Activated CD8-positive, alpha-beta memory T cell treated with anti-CD3 and anti-CD28 coated beads, Interleukin-2, amount 10 ng/mL, durations not matched to agents 7 days and 5 days (primary cell): ENCODE results near the gene GMPS. TPM values are rescaled to one million over a fixed set of nuclear protein-coding genes. Genes with fewer than 3 reads are reported as not detected.
"Not testable (repeated sequence)": the region's sequence is repeated elsewhere in the genome, so short reads cannot be mapped to it uniquely, and the experiment has no call there.

Experiments used
- ATAC-seq: fragments of 150-1000 bp; cut with Tn5 transposase; one replicate; pipeline ENCODE4 v1.10.0; 2021; ENCODE audit warnings: moderate library complexity
- CTCF ChIA-PET: fragments of 350-600 bp; sonication (Branson Sonifier 250); formaldehyde crosslinking; loops from one replicate; lab custom pipeline; 2021; ENCODE audit warnings: antibody characterized with exemption; lab: Charles Lee
- DNase-seq: peaks from one replicate; pipeline ENCODE4 v3.0.0-alpha.2; 2020
- H3K27ac Mint-ChIP-seq: one replicate; pipeline ENCODE4 v1.8.0; 2021; ENCODE audit warnings: mild to moderate bottlenecking, mixed read lengths
- H3K27me3 Mint-ChIP-seq: one replicate; pipeline ENCODE4 v1.8.0; 2021; ENCODE audit warnings: mixed read lengths
- H3K36me3 Mint-ChIP-seq: one replicate; pipeline ENCODE4 v1.8.0; 2021; ENCODE audit warnings: mild to moderate bottlenecking, mixed read lengths
- H3K4me1 Mint-ChIP-seq: one replicate; pipeline ENCODE4 v1.8.0; 2021; ENCODE audit warnings: mixed read lengths
- H3K4me3 Mint-ChIP-seq: one replicate; pipeline ENCODE4 v1.8.0; 2021; ENCODE audit warnings: mild to moderate bottlenecking, moderate library complexity, mixed read lengths
- H3K9me3 Mint-ChIP-seq: one replicate; pipeline ENCODE4 v1.8.0; 2022; ENCODE audit warnings: low read depth, mixed read lengths
- total RNA-seq, 2 experiments: library from RNA; stranded (reverse); gene quantifications; one replicate each; pipeline ENCODE4 v1.2.3, GENCODE V29; 2021

GMPS gene
- total RNA-seq, 2 experiments from 2014 or later, result 96.9 to 104 TPM

DNA sequence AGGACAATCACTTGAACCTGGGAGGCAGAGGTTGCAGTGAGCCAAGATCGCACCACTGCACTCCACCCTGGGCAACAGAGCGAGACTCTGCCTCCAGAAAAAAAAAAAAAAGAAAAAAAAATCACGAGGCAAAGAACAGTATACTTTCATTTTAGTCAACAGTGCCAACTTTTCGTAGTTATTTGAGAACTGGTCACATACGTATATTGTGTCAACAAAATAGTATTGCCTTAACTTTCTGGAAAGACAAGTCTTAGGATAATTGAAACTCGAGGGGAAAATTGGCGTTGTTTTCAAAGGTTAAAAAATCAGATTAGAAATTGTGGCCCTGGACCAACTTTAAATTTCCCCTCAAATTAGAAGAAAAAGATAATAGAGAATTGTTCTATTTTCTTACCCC is 13.8 kb downstream of the GMPS start:
- Mint-ChIP-seq H3K27me3 (no peaks in the 10 kb centered on the region), H3K27ac (no peak overlapping the region), H3K9me3 (no peaks in the 10 kb centered on the region), H3K4me1 (peaks cover 46% of the 10 kb centered on the region), H3K4me3 (no peak overlapping the region), H3K36me3 (peaks cover 12% of the 10 kb centered on the region)
- no peak for ATAC-seq
- CTCF ChIA-PET, result interaction anchor here (3.2 kb wide), 1 partner anchor 78 kb away, joined by 16 read pairs; the partner anchor contains the start of gene C3orf33
- no peak for DNase-seq

DNA sequence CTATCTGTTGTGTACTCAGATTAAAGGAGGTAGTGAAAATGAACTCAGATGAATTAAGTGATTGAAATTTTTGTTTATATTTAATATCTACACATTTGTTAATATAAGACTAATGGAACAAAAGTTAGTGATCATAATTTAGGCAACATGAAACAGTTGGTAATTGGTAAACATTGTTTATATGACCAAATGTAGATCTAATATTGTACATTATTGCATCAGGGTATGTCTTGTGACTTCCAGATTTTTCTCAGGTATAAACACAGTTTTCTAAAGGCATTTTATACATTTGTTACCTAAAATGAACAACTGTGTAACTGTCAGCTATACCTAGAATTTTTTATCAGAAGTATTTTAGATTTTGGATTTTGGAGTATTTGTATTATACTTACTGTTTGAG is 14.8 kb downstream of the GMPS start:
- H3K9me3 Mint-ChIP-seq, result no peaks in the 10 kb centered on the region
- no peak for DNase-seq
- H3K27ac Mint-ChIP-seq, result no peak overlapping the region
- no peak for ATAC-seq
- H3K4me1 Mint-ChIP-seq, result peaks cover 45% of the 10 kb centered on the region
- peaks cover 12% of the 10 kb centered on the region for H3K36me3 Mint-ChIP-seq
- H3K27me3 Mint-ChIP-seq, result no peaks in the 10 kb centered on the region
- no peak overlapping the region for H3K4me3 Mint-ChIP-seq
- CTCF ChIA-PET, result interaction anchor here (3.2 kb wide), 1 partner anchor 79 kb away, joined by 16 read pairs; the partner anchor contains the start of gene C3orf33

DNA sequence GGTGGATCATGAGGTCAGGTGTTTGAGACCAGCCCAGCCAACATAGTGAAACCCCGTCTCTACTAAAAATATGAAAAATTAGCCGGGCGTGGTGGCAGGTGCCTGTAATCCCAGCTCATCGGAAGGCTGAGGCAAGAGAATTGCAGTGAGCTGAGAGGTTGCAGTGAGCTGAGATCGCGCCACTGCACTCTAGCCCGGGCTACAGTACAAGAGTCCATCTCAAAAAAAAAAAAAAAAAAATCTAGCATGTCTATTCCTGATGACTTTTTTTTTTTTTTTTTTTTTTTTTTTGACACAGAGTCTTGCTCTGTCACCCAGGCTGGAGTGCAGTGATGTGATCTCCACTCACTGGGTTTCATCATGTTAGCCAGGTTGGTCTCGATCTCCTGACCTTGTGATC is 15.9 kb downstream of the GMPS start:
- not testable (repeated sequence) for H3K27ac Mint-ChIP-seq, ATAC-seq

DNA sequence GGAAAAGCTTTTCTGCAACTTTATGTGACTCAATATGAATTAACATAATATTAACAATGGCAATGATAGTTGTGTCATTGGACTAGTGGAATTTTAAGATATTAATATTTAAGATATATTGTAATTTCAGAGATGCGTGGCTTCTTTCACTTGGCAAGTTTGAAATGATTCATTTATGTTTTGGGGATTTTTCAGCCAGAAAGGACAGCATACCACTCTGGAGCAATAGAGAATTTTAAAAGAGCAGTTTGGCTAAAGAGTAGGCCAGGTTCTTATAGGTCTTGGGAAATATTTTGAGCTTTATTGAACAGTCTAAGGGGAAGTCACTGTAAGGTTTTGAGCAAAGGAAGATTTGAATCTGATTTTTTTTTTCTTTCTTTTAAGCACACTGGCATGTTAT is 16.5 kb downstream of the GMPS start:
- Mint-ChIP-seq H3K27me3 (no peaks in the 10 kb centered on the region), H3K27ac (no peak overlapping the region), H3K36me3 (peaks cover 12% of the 10 kb centered on the region), H3K4me1 (peaks cover 45% of the 10 kb centered on the region), H3K9me3 (no peaks in the 10 kb centered on the region), H3K4me3 (no peak overlapping the region)
- ATAC-seq (no peak), DNase-seq (no peak)
- CTCF ChIA-PET, result interaction anchor here (1.7 to 3.2 kb wide), 2 partner anchors 15 to 81 kb away, joined by 3 to 16 read pairs; partner anchors contain the start of gene C3orf33

More for the DNA sequence above, 15.9 kb downstream of the GMPS start:
- peaks cover 45% of the 10 kb centered on the region for H3K4me1 Mint-ChIP-seq
- DNase-seq, H3K4me3 Mint-ChIP-seq, H3K27me3 Mint-ChIP-seq, H3K9me3 Mint-ChIP-seq: not testable (repeated sequence)
- peaks cover 12% of the 10 kb centered on the region for H3K36me3 Mint-ChIP-seq
- CTCF ChIA-PET, result interaction anchor here (0.7 to 3.2 kb wide), 3 partner anchors 14 to 513 kb away, joined by 3 to 16 read pairs (median 3); partner anchors contain the start of gene C3orf33

DNA sequence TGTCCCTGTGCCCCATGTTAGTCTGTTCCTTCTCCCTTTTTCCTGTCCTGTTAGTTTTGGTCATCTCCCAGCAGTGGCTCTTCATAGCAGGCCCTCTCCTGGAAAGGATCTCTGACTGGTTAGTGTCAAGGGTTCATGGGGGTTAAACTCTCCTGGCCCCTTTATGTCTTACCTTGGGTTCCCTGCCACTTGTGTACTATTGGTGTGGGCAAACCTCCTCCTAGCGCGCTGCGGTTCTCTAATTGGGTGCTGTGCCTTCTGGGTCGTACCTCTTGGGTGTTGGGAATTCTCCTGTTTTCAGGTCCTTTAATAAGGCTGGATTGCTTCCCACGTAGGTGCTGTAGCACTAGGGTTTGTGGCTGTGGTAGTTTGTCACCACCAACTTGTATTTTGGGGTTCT is 18.8 kb downstream of the GMPS start:
- ATAC-seq (no peak), DNase-seq (no peak)
- Mint-ChIP-seq H3K4me1 (peaks cover 38% of the 10 kb centered on the region), H3K36me3 (peaks cover 21% of the 10 kb centered on the region), H3K4me3 (no peak overlapping the region), H3K27me3 (no peaks in the 10 kb centered on the region), H3K9me3 (no peaks in the 10 kb centered on the region), H3K27ac (no peak overlapping the region)
- CTCF ChIA-PET, result interaction anchor here (1.5 kb wide), 1 partner anchor 17 kb away, joined by 5 read pairs; no protein-coding TSS in a partner anchor

DNA sequence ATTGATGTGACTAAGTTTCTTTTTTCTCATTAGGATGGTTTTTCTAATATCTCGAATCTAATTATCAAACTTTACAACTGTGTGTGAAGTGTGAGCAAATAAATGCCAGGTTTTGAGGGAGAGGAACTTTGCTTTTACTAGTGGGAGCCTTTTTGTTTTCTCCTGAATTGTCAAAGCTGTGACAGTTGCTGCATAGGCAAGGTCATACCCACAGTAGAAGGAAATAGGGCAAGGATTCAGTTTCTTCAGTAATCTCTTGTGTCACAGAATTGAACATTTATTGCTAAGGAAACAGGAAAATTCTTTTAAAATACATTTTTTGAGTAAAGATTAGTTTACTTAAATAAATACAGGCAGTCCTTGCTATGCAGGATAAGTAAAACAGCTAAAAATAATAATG is 19.5 kb downstream of the GMPS start:
- H3K4me3 Mint-ChIP-seq, result no peak overlapping the region
- CTCF ChIA-PET, result interaction anchor here (1.1 to 1.5 kb wide), 3 partner anchors 18 to 84 kb away, joined by 3 to 5 read pairs (median 5); partner anchors contain the start of gene C3orf33
- no peaks in the 10 kb centered on the region for H3K27me3 Mint-ChIP-seq
- DNase-seq (no peak), ATAC-seq (no peak)
- H3K27ac Mint-ChIP-seq, result no peak overlapping the region
- H3K9me3 Mint-ChIP-seq, result no peaks in the 10 kb centered on the region
- peaks cover 23% of the 10 kb centered on the region for H3K36me3 Mint-ChIP-seq
- peaks cover 36% of the 10 kb centered on the region for H3K4me1 Mint-ChIP-seq

DNA sequence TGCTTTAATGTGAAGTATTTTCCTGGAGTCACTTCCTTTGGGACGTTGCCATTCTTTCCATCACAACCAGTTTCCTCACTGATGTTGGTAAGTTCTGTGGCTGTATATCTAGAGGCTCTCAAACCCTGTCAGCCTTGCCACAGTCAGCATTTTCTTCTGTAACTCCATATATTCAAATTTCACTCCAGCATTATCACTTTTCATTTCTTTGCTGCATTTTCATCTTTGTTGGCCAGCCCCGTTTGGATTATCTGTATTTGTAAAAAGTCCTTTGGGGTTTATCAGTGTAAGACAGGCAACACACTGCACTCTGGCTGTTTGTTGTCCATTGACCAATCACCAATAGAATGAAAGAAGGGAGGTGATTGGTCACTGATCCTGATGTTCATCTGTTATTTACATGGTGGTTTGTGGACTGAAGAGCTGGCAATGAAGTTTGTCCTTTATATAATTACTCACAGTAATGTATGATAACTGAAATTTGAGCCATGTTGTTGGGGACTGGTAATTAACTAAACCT is 20.3 kb downstream of the GMPS start:
- DNase-seq (no peak), ATAC-seq (no peak)
- no peak overlapping the region for H3K4me3 Mint-ChIP-seq
- no peak overlapping the region for H3K27ac Mint-ChIP-seq
- H3K4me1 Mint-ChIP-seq, result peaks cover 36% of the 10 kb centered on the region
- CTCF ChIA-PET, result interaction anchor here (1.1 to 1.3 kb wide), 2 partner anchors 37 to 85 kb away, joined by 3 to 5 read pairs; partner anchors contain the start of gene C3orf33
- H3K9me3 Mint-ChIP-seq, result no peaks in the 10 kb centered on the region
- no peaks in the 10 kb centered on the region for H3K27me3 Mint-ChIP-seq
- H3K36me3 Mint-ChIP-seq, result peaks cover 27% of the 10 kb centered on the region

DNA sequence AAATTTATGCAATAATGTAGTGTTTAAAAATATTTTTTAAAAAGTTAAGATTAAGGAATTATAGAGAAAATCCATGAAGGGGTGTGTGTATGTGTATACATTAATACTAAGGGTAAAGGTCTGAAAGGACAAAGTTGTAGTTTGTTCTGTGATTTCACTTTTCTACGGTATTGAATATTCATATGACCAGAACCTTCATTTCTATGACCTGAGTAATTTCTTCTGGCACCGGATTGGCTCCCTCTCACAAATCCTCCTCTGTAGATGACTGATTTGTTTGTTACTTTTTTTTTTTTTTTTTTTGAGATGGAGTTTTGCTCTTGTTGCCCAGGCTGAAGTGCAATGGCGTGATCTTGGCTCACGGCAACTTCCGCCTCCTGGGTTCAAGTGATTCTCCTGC is 20.9 kb downstream of the GMPS start:
- CTCF ChIA-PET, result no interaction called here
- no peak overlapping the region for H3K4me3 Mint-ChIP-seq
- peaks cover 29% of the 10 kb centered on the region for H3K36me3 Mint-ChIP-seq
- H3K9me3 Mint-ChIP-seq, result no peaks in the 10 kb centered on the region
- H3K4me1 Mint-ChIP-seq, result peaks cover 36% of the 10 kb centered on the region
- H3K27ac Mint-ChIP-seq, result no peak overlapping the region
- no peaks in the 10 kb centered on the region for H3K27me3 Mint-ChIP-seq
- DNase-seq (no peak), ATAC-seq (no peak)

DNA sequence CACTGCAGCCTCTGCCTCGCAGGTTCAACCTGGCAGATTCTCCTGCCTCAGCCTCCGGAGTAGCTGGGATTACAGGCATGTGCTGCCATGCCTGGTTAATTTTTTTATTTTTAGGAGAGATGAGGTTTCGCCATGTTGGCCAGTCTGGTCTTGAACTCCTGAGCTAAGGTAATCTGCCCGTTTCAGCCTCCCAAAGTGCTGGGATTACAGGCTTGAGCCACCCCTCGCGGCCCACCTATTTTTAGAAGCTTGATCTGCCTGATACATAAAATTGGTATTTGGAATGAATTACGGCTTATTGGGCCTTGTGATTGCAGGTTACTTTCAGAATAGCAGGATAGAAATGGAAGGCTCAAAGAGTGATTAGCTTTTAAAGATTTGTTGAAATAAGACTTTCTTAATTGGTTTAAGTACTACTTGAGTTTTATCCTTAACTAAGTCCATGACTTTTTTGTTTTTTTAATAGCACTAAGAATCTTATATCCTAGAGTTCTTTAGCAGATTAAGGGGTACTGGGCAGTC is 25.0 kb downstream of the GMPS start:
- H3K9me3 Mint-ChIP-seq, result no peaks in the 10 kb centered on the region
- ATAC-seq (no peak), DNase-seq (no peak)
- H3K27me3 Mint-ChIP-seq, result no peaks in the 10 kb centered on the region
- H3K27ac Mint-ChIP-seq, result no peak overlapping the region
- no peak overlapping the region for H3K4me3 Mint-ChIP-seq
- H3K36me3 Mint-ChIP-seq, result peaks cover 45% of the 10 kb centered on the region
- H3K4me1 Mint-ChIP-seq, result peaks cover 9% of the 10 kb centered on the region
- CTCF ChIA-PET, result interaction anchor here (3.5 kb wide), 1 partner anchor 89 kb away, joined by 15 read pairs; the partner anchor contains the start of gene C3orf33

DNA sequence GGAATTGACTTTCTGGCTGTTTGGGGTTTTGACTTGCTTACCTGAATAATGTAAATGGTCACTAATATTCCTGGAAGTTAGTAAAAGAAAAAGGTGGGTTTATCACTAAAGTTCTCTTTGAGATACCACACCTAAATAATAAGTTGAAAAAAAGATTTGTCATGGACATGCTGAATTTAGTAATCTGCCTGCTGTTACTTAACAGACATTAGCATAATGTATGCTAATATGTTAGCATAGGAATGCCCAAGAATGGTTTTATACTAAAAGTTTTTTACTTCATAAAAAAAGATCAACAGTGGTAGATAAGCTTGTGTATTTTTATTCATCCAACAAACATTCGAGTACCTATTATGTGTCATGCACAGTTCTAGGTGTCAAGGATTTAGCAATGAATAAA is 36.5 kb downstream of the GMPS start:
- H3K27ac Mint-ChIP-seq, result no peak overlapping the region
- no peaks in the 10 kb centered on the region for H3K9me3 Mint-ChIP-seq
- no peak for ATAC-seq
- H3K4me1 Mint-ChIP-seq, result peaks cover 16% of the 10 kb centered on the region
- CTCF ChIA-PET, result interaction anchor here (1.1 to 2.2 kb wide), 2 partner anchors 101 to 138 kb away, joined by 3 to 8 read pairs; partner anchors contain the start of gene C3orf33
- H3K36me3 Mint-ChIP-seq, result peaks cover 49% of the 10 kb centered on the region
- no peak for DNase-seq
- no peaks in the 10 kb centered on the region for H3K27me3 Mint-ChIP-seq
- no peak overlapping the region for H3K4me3 Mint-ChIP-seq

DNA sequence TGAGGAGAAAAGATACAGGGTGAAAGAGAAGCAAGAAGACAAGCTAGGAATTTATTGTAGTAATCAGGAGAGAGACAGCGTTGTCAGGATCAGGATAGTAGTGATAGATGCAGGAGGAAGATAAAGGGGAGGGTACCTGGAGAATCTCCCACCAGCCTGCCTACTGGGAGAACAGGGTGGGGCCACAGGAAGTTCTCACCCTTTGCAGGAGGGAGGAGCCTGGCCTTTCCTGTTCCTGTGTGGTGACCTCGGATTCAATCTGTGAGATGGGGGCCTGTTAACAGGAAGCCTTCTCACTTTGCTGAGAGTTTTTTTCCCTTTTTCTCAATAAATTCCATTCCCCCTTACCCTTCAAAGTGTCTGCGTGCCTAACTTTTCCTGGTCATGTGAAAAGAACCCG is 37.6 kb downstream of the GMPS start:
- H3K36me3 Mint-ChIP-seq, result peaks cover 57% of the 10 kb centered on the region
- H3K9me3 Mint-ChIP-seq, result no peaks in the 10 kb centered on the region
- peak overlapping the region; percentile 2 for H3K4me3 Mint-ChIP-seq
- peak overlapping the region; percentile 82 for H3K27ac Mint-ChIP-seq
- H3K27me3 Mint-ChIP-seq, result no peaks in the 10 kb centered on the region
- peak; percentile 66 for ATAC-seq
- CTCF ChIA-PET, result interaction anchor here (0.5 to 2.2 kb wide), 2 partner anchors 20 to 102 kb away, joined by 3 to 8 read pairs; partner anchors contain the start of gene C3orf33
- peak; percentile 54 for DNase-seq
- H3K4me1 Mint-ChIP-seq, result peaks cover 16% of the 10 kb centered on the region

DNA sequence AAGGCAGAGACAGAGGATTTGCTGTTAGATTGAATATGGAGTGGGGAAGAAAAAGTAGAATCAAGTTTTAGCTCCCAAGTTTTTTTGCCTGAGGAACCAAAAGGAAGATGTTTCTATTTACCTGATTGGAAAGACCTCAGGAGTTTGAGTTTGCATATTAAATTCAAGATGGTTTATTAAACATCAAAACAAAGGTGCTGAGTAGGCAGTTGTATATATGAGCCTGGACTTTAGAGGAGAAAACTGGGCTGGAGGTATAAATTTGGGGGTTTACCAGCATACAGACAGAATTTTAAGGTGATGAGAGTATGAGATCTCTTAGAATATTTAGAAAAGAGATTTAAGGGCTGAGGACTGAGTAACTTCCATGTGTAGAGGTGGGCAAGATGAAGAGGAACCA is 38.2 kb downstream of the GMPS start:
- CTCF ChIA-PET, result no interaction called here

DNA sequence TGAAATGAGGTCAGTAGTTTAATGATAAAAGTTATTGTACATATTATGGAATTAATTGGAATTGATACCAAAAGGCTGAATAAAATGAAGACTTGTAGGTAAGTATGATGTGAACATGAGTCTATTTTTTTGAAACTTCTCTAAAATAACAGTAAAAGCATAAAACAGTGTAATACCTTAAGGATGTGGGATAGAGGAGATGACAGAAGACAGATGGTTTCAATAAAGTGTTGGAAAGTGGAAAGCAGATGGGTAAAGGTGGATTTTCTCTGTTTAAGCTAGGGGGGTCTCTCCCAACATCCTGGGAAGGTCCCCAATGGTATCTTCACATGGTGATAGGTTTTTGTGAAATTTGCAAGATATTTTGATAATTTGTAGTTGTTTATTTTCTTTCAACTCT is 41.6 kb downstream of the GMPS start:
- Mint-ChIP-seq H3K27ac (peak overlapping the region; percentile 2), H3K9me3 (no peaks in the 10 kb centered on the region), H3K4me1 (peaks cover 16% of the 10 kb centered on the region), H3K36me3 (peaks cover 62% of the 10 kb centered on the region), H3K4me3 (no peak overlapping the region), H3K27me3 (no peaks in the 10 kb centered on the region)
- DNase-seq (no peak), ATAC-seq (no peak)
- CTCF ChIA-PET, result no interaction called here

More for the DNA sequence above, 38.2 kb downstream of the GMPS start:
- ATAC-seq (no peak), DNase-seq (no peak)
- Mint-ChIP-seq H3K4me1 (peaks cover 16% of the 10 kb centered on the region), H3K9me3 (no peaks in the 10 kb centered on the region), H3K27me3 (no peaks in the 10 kb centered on the region), H3K27ac (peak overlapping the region; percentile 82), H3K4me3 (no peak overlapping the region), H3K36me3 (peaks cover 58% of the 10 kb centered on the region)
